ENCODE measurements around the gene MEP1B. TPM values are rescaled to one million over a fixed set of nuclear protein-coding genes. Genes with fewer than 3 reads are reported as not detected.
"Not testable (repeated sequence)": the region's sequence is repeated elsewhere in the genome, so short reads cannot be mapped to it uniquely, and the experiment has no call there.

MEP1B gene
- polyA plus RNA-seq, 3 donors, result 0.02 to 0.12 TPM; not detected in 1

DNA sequence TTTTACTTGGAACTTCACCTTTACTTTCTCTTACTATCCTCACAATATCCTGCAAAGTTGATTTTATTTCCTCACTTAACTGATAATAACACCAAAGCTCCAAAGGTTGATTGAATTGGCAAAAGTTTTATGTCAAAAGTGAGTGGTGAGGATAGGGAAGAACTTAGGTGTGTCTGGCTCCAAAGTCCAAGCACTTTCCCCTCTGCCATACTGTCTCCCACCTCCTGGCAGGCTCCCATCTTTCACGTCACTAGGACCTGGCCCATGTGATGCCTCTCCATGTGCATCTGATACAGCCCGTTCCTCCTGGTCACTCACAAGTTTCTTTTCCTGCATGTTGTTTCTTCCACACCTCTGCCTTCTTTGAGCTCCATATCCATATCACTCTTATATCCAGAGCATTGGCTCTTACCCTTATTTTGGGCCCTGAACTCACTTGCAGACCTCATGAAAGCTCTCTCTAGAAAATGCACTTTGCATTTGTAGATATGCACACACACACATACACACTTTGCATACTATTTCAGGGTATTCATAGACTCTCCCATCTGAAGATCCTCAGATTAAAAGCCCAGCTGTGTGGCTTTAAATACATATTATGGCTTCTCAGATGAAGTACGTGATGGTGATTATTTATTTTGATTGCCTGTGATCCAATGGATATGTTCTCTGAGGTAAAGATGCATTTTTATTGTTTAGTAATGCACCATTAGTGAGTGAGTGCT, 12.3 kb downstream of the MEP1B start:
- 83 to 86% (median 85%) methylated on average over 3 of the region's 3 CpGs for WGBS, 3 donors
- H3K27ac ChIP-seq (ENCODE audit: low read depth, low read length), result no peak overlapping the region

DNA sequence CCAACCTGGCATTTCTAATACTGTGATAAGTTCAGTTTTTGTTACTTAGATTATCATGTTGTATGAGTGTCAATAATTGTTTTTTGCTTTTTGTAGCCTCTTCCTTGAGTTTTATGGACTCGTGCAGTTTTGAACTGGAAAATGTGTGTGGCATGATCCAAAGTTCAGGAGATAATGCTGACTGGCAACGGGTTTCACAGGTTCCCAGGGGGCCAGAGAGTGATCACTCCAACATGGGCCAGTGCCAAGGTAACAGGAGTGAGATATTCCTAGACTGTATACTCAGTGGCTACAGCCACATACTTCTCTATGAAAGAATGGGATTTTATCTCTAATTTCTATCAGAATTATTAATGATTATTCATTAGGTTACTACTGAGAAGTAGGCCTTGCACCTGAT, 18.2 kb downstream of the MEP1B start:
- 14 to 37% (median 36%) methylated on average over 2 of the region's 2 CpGs for WGBS, 3 donors
- H3K27ac ChIP-seq (ENCODE audit: low read depth, low read length), result no peak overlapping the region

DNA sequence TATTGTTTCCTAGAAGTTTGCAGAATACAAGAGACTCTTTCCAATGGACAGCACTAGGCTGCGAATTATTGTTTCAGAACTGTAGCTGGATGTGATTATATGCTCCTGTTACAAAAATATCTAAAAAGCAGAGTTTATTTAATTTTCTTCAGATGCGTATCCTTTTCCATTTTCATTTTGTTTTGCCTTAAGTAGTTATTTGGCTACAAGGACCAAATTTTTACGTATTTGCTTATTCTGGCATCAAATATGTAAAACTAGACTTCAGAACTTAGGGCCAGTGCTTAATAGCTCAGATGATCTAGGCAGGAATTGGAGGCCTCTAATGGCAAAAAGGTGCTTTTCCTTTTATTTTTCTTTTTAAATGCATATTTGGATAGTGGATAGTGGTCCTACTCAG, 18.7 kb downstream of the MEP1B start:
- 86 to 87% (median 86%) methylated on average over 3 of the region's 3 CpGs for WGBS, 3 donors

DNA sequence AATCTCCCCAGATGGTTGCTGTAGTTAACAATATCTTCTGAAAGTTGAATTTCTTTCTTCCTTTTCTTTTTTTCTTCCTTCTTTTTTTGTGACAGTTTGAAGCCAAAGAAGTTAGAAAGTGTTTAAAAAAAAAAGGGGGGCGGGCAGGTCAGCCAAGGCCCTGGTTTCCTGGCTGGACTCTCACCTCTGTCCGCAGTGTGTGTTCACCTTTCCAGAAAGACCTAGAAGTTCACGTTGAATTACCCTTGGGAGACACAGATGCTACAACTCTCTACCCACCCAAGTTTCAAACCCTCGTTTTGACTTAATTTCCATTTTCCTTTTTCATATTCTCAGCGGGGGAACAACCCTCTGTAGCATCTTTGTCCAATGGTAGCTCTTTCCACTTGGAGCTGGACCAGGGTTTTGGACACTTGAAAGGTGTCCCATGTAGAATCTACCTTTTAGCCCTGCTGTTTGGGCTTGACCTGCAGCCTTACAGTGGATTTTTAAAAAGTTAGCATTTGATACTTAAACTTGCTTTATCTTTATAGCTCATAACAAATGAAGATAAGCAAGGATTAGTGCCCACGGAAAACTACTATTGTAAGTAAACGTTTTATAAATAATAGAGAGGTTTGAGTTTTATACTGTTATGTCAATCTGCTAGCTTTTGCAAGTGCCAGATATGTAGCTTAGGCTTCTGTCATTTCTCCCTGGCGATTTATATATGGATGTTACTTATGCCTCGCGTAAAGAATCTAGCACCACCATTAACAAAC, 20.0 kb downstream of the MEP1B start:
- 80 to 90% (median 86%) methylated on average over 10 of the region's 10 CpGs for WGBS, 3 donors
- no peak overlapping the region for H3K27ac ChIP-seq (ENCODE audit: low read depth, low read length)

More for the DNA sequence above, 18.7 kb downstream of the MEP1B start:
- H3K27ac ChIP-seq (ENCODE audit: low read depth, low read length), result no peak overlapping the region

DNA sequence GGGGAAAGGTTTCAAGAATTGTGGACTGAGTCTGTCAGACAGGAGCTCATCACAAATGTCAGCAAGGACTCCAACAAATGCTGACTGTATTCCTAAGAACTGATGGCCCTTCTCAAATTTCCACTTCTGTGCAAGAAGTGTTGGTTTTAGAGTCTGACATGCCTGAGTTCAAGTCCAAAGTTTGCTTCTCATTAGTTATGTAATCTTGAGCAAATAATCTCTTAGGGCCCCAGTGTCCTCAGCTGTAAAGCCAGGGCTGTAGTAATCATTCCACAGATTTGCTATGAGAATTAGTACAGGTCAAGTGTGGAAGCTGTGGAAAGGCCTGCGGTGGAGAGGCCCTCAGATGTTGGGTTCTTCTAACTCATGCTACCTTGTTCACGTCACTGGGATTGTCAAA, 23.9 kb downstream of the MEP1B start:
- H3K27ac ChIP-seq (ENCODE audit: low read depth, low read length), result no peak overlapping the region
- 62 to 89% (median 89%) methylated on average over 2 of the region's 2 CpGs for WGBS, 3 donors

DNA sequence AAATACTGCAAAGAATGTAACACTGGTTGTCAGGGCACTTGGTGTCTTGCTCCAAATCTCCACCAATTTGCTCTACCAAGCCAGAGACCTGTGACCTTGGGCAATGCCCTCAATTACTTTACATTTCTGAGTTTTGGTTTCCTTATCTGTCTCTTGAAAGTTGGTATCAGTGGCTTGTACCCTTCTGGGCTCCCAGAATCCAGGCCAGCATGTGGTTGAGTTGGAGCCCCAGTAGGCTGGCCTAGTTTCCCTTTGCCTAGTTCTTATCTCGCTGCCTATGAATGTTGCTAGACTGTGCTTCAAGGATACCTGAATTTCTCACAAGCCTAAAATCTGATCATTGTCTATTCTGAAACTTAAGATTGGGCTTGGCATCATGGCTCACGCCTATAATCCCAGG, 26.6 kb downstream of the MEP1B start:
- H3K27ac ChIP-seq (ENCODE audit: low read depth, low read length), result no peak overlapping the region
- 89 to 96% (median 95%) methylated on average over 2 of the region's 2 CpGs for WGBS, 3 donors

DNA sequence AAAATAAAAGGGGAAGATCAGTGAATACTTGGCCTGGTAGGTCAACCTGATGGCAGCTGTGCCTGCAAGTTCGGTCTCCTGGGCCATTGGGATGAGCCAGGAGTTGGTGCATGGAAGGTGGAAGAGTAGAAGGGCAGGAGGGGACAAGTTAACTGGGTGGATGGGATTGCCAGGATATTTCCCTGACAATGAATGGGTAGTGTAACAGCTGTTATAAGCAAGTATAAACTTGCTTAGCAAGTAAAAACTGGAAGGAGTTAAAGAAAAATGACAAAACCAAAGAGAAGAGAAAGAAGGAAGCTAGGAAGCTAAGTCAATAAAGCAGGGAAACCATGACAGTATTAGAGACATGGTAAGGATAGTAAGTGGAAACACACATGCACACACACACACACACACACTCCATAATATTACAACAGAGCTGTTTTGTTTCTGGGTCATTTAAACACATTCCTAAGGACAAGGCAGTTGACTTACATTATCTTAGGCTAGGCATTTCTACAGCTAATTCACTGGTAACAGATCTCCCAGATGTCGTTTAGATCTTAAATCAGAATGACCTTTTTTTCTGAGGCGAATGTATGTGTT, 29.7 kb downstream of the MEP1B start:
- 80 to 87% (median 85%) methylated on average over 3 of the region's 3 CpGs for whole genome bisulfite sequencing, 3 donors
- no peak overlapping the region for H3K27ac ChIP-seq (ENCODE audit: low read depth, low read length)

DNA sequence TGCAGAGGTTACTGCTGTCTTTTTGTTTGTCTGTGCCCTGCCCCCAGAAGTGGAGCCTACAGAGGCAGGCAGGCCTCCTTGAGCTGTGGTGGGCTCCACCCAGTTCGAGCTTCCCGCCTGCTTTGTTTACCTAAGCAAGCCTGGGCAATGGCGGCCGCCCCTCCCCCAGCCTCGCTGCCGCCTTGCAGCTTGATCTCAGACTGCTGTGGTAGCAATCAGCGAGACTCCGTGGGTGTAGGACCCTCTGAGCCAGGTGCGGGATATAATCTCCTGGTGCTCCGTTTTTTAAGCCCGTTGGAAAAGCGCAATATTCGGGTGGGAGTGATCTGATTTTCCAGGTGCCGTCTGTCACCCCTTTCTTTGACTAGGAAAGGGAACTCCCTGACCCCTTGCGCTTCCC, 43.5 kb downstream of the MEP1B start:
- WGBS, 3 donors, result 93 to 98% (median 95%) methylated on average over 13 to 15 of the region's 15 CpGs
- H3K27ac ChIP-seq (ENCODE audit: low read depth, low read length), result not testable (repeated sequence)

DNA sequence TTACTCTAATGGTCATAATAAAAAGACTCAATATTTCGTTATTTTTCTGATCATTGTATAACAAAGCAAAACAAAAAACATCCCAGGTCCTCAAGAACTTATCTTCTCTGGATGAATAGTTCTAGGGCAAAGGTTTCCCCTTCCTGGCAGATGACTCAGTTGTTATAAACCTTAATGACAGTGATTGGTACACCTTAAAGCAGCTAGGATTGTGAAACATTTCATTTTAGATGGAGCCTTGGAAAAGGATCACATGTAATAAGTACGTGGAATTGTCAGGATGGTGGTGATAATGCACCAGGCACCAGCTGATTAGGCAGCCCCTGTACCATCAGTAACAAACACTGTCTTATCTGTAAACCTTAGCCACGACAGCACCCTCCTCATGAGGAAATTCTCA, 47.2 kb downstream of the MEP1B start:
- H3K27ac ChIP-seq (ENCODE audit: low read depth, low read length), result no peak overlapping the region
- 65 to 82% (median 76%) methylated on average over 3 of the region's 3 CpGs for whole genome bisulfite sequencing, 3 donors

DNA sequence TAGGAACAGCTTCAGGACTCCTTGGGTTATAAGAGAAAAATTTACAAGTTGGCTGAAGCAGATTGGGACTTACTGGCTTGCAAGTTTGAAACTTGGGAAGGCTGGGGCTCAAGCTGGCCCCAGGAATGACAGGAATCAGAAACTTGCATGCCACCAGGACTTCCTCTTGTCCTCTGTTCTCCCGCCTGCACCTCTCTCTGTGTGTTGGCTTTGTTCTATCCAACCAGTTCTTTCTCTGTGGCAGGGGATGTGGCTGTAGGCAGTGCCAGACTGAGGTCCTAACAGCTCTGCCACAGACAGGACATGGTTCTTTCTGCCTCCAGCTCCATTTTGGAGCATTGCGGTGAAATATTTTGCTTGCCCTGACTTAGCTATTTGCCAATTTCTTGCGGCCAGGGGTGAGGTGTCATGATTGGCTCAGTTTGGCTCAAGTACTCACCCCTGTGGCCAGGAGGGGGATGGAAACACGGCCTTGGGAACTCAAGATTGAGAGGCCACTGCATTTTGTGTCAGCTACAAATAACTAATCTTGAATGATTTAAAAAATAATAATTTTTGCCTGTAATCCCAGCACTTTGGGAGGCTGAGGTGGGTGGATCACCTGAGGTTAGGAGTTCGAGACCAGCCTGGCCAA, 48.9 kb downstream of the MEP1B start:
- WGBS, 3 donors, result 89 to 98% (median 89%) methylated on average over 5 of the region's 5 CpGs
- H3K27ac ChIP-seq (ENCODE audit: low read depth, low read length), result no peak overlapping the region

DNA sequence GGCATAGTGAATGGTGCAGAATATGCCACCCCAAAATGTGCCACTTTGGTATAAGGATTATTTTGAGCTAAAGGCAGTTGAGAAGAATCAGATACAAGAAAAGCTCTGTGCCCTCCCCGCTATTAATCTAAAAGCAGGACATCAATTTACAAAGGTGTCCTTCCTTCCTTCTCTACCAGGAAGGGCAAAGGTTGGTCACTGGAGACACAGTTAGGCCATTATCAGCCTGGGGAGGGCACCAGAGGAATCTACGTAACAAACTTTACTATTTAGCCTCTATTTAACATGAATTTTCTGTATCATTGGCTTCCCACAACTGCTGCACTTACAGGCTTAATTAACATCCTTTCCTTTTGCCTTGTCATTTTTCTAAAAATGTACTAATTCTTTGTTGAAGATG, 52.6 kb downstream of the MEP1B start:
- WGBS, 3 donors, result 80 to 92% (median 86%) methylated on average over 2 of the region's 2 CpGs

DNA sequence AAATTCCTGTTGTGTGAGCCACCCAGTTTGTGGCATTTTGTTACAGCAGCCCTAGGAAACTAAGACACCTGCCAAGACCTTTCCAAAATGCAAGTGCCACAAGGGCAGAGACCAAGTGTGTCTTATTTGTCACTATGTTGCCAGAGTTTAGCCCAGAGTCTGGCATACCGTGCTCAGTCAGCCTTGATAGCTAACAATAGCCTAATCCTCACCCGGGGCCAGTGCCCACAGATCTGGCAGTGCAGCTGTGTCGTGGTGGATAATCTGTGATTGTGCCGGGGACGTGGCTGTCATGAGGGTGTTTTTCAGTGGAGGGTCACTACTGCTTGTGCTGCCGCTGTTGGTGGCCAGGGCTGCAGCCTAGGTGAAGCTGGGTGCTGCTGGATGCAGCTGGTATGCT, 53.5 kb downstream of the MEP1B start:
- no peak overlapping the region for H3K27ac ChIP-seq (ENCODE audit: low read depth, low read length)
- whole genome bisulfite sequencing, 3 donors, result 89 to 92% (median 89%) methylated on average over 6 of the region's 6 CpGs

More for the DNA sequence above, 52.6 kb downstream of the MEP1B start:
- no peak overlapping the region for H3K27ac ChIP-seq (ENCODE audit: low read depth, low read length)

DNA sequence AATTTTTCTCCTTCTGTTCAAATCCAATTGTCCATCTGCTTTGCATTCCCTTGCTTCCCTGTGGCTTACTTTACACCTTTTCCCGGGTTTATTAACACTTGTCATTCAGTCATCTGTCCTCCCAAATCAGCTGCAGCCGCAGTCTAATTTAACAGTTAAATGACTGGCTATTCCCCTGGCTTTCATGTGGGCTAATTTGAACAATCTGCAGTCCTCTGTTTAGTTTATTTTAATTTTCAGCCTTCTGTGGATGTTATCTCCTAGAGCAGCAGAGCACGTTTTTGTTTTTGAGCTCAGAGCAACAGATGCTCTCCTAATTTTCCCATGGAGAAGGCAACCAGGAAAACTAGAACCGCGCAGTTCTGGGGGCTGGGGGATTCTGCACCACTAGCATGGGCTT, 55.0 kb downstream of the MEP1B start:
- WGBS, 3 donors, result 66 to 77% (median 76%) methylated on average over 5 of the region's 5 CpGs
- no peak overlapping the region for H3K27ac ChIP-seq (ENCODE audit: low read depth, low read length)

DNA sequence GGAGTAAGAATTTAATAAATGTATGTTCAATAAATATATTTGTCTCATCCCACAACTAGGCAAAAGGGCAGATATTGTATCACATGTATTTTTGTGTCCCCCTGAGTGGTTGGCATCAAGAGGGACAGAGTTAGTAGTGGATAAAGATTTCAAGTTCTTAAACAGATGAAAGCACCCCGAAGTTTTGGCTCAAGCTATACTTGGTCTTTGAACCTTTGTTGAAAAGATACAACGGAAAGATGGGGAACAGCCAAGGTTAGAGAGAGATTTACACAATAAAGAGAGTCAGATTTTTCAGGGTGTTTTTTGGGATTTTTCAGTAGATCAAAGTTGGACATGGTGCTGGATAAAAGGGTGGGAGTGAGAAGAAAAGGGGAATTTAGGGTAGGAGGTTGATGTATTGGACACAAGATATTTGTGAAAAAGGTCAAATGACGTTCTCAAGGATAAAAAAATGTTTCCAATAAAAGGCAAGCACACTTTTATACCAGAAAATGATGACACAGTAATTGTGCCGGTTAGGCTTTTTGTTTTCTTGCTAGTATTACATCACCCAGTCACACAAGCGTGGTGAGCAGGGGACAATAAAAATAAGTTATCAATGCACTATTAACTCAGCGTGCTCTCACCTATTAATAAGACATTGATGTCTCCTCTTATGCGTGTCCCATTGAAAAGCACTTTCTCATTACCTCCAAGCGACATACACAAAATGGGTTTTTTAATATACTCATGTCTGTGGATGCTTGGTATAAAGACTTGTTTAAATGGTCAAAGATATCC, 59.5 kb downstream of the MEP1B start:
- no peak overlapping the region for H3K27ac ChIP-seq (ENCODE audit: low read depth, low read length)
- 81 to 87% (median 84%) methylated on average over 8 of the region's 8 CpGs for WGBS, 3 donors

DNA sequence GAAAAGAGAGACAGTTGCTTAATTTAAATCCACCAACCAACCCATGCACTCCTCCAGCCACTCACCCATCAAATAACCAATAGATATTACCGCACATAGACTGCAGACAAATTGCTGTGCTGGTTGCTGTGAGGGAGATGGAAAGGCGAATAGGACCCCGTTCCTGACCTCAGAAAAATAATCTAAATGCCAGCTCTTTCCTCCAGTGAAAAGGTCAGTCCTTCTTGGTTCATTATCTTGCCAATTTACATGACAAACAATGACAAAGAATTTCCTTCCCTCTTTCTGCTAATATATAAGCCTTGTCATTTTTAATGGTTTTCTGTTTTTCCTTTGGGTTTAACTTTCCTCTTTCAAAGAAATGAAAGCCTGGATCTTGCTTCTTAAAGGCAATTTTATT, 61.6 kb downstream of the MEP1B start:
- 39 to 72% (median 54%) methylated on average over 3 of the region's 3 CpGs for WGBS, 3 donors
- H3K27ac ChIP-seq (ENCODE audit: low read depth, low read length), result no peak overlapping the region

DNA sequence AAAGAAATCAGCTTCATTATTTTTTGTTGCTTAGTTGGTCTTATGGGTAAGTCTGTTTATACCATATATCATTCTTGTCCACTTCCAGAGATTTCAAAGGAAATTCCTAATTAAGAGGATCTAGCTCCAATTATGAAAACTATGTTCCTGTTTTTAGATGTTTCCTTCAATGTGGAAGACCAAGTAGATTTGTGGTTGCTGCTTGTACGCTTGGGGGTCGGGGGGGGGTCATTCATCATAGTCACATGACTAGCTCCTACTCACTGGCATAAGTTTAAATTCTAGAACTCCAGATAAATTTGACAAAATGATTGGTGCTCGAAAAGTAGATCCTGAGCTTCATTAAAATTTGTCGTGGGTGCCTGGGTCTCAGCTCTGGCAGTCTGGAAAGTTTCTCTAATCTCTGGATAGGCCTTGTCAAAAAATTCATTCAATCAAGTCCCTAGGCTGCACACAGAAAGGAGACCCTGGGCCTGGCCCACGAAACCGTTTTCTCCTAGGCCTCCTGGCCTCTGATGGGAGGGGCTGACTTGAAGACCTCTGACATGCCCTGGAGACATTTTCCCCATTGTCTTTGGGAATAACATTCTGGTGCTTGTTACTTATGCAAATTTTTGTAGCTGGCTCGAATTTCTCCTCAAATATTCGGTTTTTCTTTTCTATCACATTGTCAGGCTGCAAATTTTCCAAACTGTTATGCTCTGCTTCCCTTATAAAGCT, 62.5 kb downstream of the MEP1B start:
- 59 to 77% (median 61%) methylated on average over 8 of the region's 8 CpGs for WGBS, 3 donors
- no peak overlapping the region for H3K27ac ChIP-seq (ENCODE audit: low read depth, low read length)

DNA sequence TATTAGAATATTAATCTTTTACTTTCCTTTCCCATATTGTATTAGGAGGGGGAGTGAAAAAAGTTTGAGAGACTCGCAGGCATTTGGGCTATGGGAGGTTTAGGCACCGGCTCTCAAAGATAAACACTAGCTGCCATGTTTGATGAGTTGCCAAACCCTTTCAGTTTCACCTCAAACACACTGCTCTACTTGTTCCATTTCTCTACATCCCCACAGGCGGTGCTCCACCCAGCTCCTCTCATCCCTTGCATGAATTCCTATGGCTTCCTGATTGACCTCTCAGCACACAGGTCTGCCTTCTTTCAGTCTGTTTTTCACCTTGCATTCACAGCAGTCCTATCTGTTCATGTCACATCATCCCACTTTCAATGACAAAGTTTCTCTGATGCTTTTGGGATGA, 65.7 kb downstream of the MEP1B start:
- WGBS, 3 donors, result 71 to 76% (median 72%) methylated on average over 3 of the region's 3 CpGs
- no peak overlapping the region for H3K27ac ChIP-seq (ENCODE audit: low read depth, low read length)

All from adipose tissue (tissue), 3 donors.